AG09319 (cell line): Measurements from ENCODE around the gene GPR32.

Source experiments
- DNase-seq: peaks from one replicate; pipeline ENCODE4 v3.0.0-alpha.2; 2010; ENCODE audit warnings: low read depth; ENCODE audit errors: extremely low read depth
- TF ChIP-seq, protein P1 (sequence below): IDR thresholded peaks from 2 replicates; pipeline ENCODE4 v1.5.1; 2011; ENCODE audit warnings: low read depth, mild to moderate bottlenecking, inconsistent platforms, low read length, moderate library complexity

Gene GPR32

DNA sequence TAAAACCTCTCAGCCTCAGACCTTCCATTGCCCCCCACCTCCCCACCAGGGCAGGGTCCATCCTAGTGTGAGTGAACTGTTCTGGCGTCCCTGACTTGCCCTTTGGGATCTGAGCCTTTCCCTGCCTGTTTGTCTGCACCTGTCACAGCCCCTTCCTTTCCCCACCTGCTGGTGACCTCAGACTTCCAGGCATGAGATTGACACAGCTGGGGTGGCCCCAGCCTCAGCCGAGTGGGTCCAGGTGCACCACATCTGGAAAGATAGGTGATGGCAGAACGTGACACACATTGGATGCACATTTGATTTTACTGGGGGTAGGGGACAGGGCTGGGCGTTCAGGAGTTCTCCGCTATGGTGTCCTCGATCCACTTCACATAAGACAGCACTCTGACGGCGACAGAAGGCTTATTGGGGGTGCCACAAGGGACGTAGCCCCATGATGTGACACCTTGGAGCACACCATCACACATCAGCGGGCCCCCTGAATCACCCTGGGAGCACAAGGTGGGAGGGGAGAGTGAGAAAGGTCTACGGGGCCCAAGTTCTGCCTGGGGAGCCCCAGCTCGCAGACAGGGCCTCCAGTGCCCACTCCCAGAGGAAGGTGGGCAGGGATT is 48.7 kb downstream of the GPR32 start:
- DNase-seq: no peak
- TF ChIP-seq, protein P1, sequence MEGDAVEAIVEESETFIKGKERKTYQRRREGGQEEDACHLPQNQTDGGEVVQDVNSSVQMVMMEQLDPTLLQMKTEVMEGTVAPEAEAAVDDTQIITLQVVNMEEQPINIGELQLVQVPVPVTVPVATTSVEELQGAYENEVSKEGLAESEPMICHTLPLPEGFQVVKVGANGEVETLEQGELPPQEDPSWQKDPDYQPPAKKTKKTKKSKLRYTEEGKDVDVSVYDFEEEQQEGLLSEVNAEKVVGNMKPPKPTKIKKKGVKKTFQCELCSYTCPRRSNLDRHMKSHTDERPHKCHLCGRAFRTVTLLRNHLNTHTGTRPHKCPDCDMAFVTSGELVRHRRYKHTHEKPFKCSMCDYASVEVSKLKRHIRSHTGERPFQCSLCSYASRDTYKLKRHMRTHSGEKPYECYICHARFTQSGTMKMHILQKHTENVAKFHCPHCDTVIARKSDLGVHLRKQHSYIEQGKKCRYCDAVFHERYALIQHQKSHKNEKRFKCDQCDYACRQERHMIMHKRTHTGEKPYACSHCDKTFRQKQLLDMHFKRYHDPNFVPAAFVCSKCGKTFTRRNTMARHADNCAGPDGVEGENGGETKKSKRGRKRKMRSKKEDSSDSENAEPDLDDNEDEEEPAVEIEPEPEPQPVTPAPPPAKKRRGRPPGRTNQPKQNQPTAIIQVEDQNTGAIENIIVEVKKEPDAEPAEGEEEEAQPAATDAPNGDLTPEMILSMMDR: no peak

DNA sequence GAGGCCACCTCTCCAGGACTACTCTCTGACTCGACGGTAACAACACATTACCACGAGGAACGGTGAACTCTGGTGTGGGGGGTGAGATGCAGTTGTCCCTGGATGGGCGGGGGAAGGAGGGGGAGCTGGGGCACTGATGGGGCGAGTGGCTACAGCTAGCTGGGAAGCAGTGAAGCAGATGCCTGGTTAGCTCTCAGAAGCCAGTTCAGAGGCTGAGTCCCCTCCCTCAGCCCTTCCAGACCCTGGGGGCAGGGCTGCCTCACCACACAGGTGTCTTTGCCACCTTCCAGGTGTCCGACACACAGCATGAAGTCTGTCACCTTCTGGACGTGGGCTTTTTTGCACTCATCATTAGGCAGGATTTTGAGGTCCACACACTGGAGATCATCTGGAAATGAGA is 49.4 kb downstream of the GPR32 start:
- DNase-seq: no peak
- TF ChIP-seq, protein P1: no peak

DNA sequence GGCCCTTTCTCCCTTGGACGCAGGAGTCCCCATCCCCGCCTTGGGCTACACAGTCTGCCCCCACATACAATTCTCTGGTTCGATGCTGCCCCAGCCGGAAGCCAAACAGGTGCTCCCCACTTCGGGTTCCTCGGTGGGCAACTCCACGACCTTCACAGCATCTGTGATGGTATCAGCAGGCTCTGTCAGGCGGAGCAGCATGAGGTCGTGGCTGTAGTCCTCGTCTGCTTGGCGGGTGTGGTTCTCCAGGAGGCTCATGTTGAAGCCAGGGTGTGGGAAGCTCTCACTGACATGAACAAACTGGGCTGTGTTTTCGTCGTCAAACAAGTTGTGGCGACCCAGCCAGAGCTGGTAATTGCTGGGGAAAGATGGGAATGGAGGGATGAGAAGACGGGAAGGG is 49.8 kb downstream of the GPR32 start:
- no peak for DNase-seq
- TF ChIP-seq, protein P1: no peak

DNA sequence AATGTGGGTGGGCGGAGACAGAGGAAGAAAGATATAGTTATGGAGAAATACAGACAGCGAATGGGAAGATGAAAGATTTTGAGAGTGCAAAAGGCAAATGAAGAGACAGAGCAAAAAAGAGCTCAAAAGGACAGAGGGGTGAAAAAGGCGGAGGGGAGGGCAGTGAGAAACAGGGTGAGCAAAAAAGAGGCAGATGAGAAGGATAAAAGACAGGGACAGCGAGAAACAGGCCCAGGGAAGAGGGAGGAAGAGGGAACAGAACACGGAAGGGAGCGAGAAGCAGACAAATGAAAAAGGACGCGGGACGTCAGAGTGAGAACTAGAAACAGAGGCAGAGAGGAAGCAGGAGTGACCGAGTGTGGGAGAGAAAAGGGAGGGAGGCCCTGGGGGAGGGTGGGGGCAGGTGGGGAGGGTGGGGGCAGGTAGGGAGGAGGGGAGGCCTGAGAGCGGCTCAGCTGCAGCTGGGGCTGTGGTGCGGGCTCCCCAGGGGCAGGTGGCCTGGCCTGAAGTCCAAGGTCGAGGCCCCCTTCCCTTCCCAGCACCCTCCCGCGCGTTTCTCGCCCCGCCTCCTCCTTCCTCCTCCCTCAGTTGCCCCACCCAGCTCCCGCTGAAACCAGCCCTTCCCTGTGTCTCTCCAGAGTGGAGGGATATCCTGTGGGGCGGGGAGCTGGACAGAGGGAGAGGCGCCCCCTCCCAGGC is 50.4 kb downstream of the GPR32 start:
- TF ChIP-seq, protein P1: no peak

DNA sequence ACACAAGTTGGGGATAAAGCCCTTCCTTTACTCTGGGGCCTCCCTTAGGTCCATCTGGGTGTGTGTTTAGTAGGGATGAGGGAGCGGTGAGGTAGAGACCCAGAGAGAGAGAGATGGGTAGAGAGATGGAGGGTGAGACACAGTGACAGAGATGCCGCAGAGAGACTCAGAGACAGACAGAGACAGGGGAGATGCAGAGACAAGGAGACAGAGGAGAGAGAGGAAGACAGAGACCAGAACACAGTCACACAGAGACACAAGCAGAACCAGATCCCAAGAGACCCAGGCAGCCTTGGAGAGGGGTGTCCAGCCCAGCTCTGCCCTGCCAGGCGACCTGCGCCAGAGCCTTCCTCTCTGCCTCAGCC is 51.0 kb downstream of the GPR32 start:
- TF ChIP-seq, protein P1: no peak
- DNase-seq: no peak

More for the DNA sequence above, 50.4 kb downstream of the GPR32 start:
- no peak for DNase-seq
